Spleen (tissue), 11 donors: Measurements from ENCODE around the gene LANCL3. TPM values are rescaled to one million over a fixed set of nuclear protein-coding genes. Genes with fewer than 3 reads are reported as not detected.

ENCODE experiments used
- DNase-seq: peaks from one replicate; pipeline ENCODE4 v3.0.0-alpha.2; 2020
- H3K27ac ChIP-seq, 8 donors: fragments of 200-600 bp; sonication (generic) in 7 of 8; 1 replicate in 4 of 8; 2 replicates in 4 of 8; pipeline versions ENCODE4 v1.5.0 to v1.8.0; 2016 to 2021; ENCODE audit warnings: inconsistent platforms in 4 of 8, mild to moderate bottlenecking in 4 of 8, moderate library complexity in 1 of 8
- H3K27me3 ChIP-seq, 7 donors: fragments of 200-600 bp; sonication (generic) in 6 of 7; replicated peaks in 1 of 7; 1 replicate in 4 of 7; 2 replicates in 3 of 7; pipeline versions ENCODE4 v1.5.0 to v1.8.0; 2016 to 2021; ENCODE audit warnings: inconsistent platforms in 3 of 7, mild to moderate bottlenecking in 1 of 7
- H3K36me3 ChIP-seq, 6 donors: fragments of 200-600 bp; sonication (generic) in 5 of 6; 1 replicate in 4 of 6; 2 replicates in 2 of 6; pipeline versions ENCODE4 v1.5.0 to v1.8.0; 2016 to 2021; ENCODE audit warnings: inconsistent platforms in 2 of 6
- H3K4me1 ChIP-seq, 6 donors: fragments of 200-600 bp; sonication (generic) in 5 of 6; 1 replicate in 3 of 6; 2 replicates in 3 of 6; pipeline versions ENCODE4 v1.5.0 to v1.8.0; 2016 to 2021; ENCODE audit warnings: inconsistent platforms in 3 of 6
- H3K4me3 ChIP-seq, 8 donors: fragments of 200-600 bp; sonication (generic) in 7 of 8; 1 replicate in 4 of 8; 2 replicates in 4 of 8; pipeline versions ENCODE4 v1.5.0 to v1.8.0; 2016 to 2021; ENCODE audit warnings: inconsistent platforms in 4 of 8, mild to moderate bottlenecking in 4 of 8, moderate library complexity in 2 of 8
- H3K9me3 ChIP-seq, 8 donors: fragments of 200-600 bp; sonication (generic) in 7 of 8; 1 replicate in 4 of 8; 2 replicates in 4 of 8; pipeline versions ENCODE4 v1.5.0 to v1.8.0; 2016 to 2021; ENCODE audit warnings: inconsistent platforms in 4 of 8
- CTCF ChIP-seq, 11 experiments: fragments of 200-600 bp in 7 of 11; fragments of 450-650 bp in 4 of 11; sonication (generic) in 4 of 11; IDR thresholded peaks in 8 of 11; conservative IDR thresholded peaks in 3 of 11; 1 replicate in 7 of 11; 2 replicates in 4 of 11; pipeline versions ENCODE4 v1.4.0 to v1.8.0; 2016 to 2021; ENCODE audit warnings: antibody characterized with exemption in 11 of 11, inconsistent platforms in 4 of 11, mild to moderate bottlenecking in 1 of 11
- POLR2A ChIP-seq, 3 donors: fragments of 450-650 bp; IDR thresholded peaks; one replicate each; pipeline ENCODE4 v1.5.1; 2017; ENCODE audit warnings: antibody characterized with exemption in 3 of 3, mild to moderate bottlenecking in 1 of 3
- POLR2AphosphoS5 ChIP-seq, 3 donors: sonication (generic); formaldehyde crosslinking; IDR thresholded peaks; one replicate each; pipeline ENCODE4 v1.5.1; 2017; ENCODE audit warnings: antibody characterized with exemption in 3 of 3
- WGBS, 5 donors: extraction: QIAGEN DNeasy Blood & Tissue Kit in 3 of 5; methylation state at CpG; one replicate each; pipeline versions ENCODE4 v1.1.5 to v1.1.7; 2013 to 2018; 5-methylcytosine and 5-hydroxymethylcytosine counted together
- intact Hi-C: fragments of 100-400 bp; cut with DNase I; formaldehyde crosslinking; loops from one replicate; pipeline ENCODE4 v1.15.0; 2023; ENCODE audit warnings: low total_unique reads
- polyA plus RNA-seq, 3 donors: library from polyadenylated mRNA; stranded (reverse); fragments of 200-250 nt; gene quantifications; one replicate each; pipeline ENCODE4 v1.2.1, GENCODE V29; 2013
- total RNA-seq, 7 donors: library from RNA; depleted of rRNA in 3 of 7; stranded (reverse); fragments of >200 nt in 3 of 7; fragmentation: NEBNext Ultra II Directional in 4 of 7; extraction: Animal tissue kit (Norgen Biotek cat#: 25700) in 4 of 7; gene quantifications; one replicate each; pipeline versions ENCODE4 v1.1.0 to v1.2.1, GENCODE V29; 2016 to 2021
- donor health status: healthy with polysubstance abuse.
- donor health status: DM: no; HTN: no; CAD: no; lungs with moderate emphysema.
- donor health status: DM: no; HTN: no; CAD: no.
- donor health status: Bipolar disorder and iron deficiency.
- donor health status: healthy.
- donor health status: DM: no; HTN: no; CAD: no.
- donor health status: DM: yes; HTN: yes; CAD: no.

LANCL3 gene
- total and polyA plus RNA-seq, 10 donors = under 0.01 to 0.88 (median 0.52) TPM

- Histone ChIP-seq H3K4me3 (peak overlapping the region in 3 of 8 donors; percentile 45 to 72 (median 51)), H3K4me1 (peaks cover 0 to 11% (median 2%) of the 10 kb centered on the region in 6 donors), H3K27me3 (peaks cover 0 to 16% (median 7%) of the 10 kb centered on the region in 7 donors), H3K9me3 (no peaks in the 10 kb centered on the region), H3K36me3 (no peaks in the 10 kb centered on the region), H3K27ac (no peak overlapping the region)
- TF ChIP-seq POLR2A (IDR thresholded peaks at IDR 0.05) (no peak), CTCF (IDR thresholded peaks at IDR 0.05 in 8 of 11, conservative IDR thresholded peaks at IDR 0.05 in 3 of 11) (no peak), POLR2AphosphoS5 (IDR thresholded peaks at IDR 0.05) (no peak)
- no peak for DNase-seq
- intact Hi-C loops = no loop called here
- WGBS, 5 donors = 68 to 95% (median 79%) methylated on average over 6 to 9 of the region's 9 CpGs
These were observed 115.0 kb downstream of the LANCL3 start for GRCh38 chrX:37686369-37686995.

GRCh38 chrX:37686996-37687395 lies 115.5 kb downstream of the LANCL3 start:
- no peak for DNase-seq
- Histone ChIP-seq H3K27me3 (peaks cover 0 to 16% (median 7%) of the 10 kb centered on the region in 7 donors), H3K9me3 (no peaks in the 10 kb centered on the region), H3K4me1 (peaks cover 0 to 11% (median 2%) of the 10 kb centered on the region in 6 donors), H3K4me3 (no peak overlapping the region), H3K36me3 (no peaks in the 10 kb centered on the region), H3K27ac (no peak overlapping the region)
- intact Hi-C loops = no loop called here
- TF ChIP-seq CTCF (IDR thresholded peaks at IDR 0.05 in 8 of 11, conservative IDR thresholded peaks at IDR 0.05 in 3 of 11) = no peak
- TF ChIP-seq POLR2A (IDR thresholded peaks at IDR 0.05) = no peak
- no peak for TF ChIP-seq POLR2AphosphoS5 (IDR thresholded peaks at IDR 0.05)
- WGBS, 5 donors = 87 to 93% (median 89%) methylated on average over 3 of the region's 3 CpGs

- H3K9me3 ChIP-seq = no peaks in the 10 kb centered on the region
- intact Hi-C loops = no loop called here
- TF ChIP-seq CTCF (IDR thresholded peaks at IDR 0.05 in 8 of 11, conservative IDR thresholded peaks at IDR 0.05 in 3 of 11) (no peak), POLR2AphosphoS5 (IDR thresholded peaks at IDR 0.05) (no peak), POLR2A (IDR thresholded peaks at IDR 0.05) (no peak)
- H3K27me3 ChIP-seq = peaks cover 0 to 15% (median 6%) of the 10 kb centered on the region in 7 donors
- H3K4me1 ChIP-seq = peaks cover 0 to 11% (median 2%) of the 10 kb centered on the region in 6 donors
- no peaks in the 10 kb centered on the region for H3K36me3 ChIP-seq
- no peak overlapping the region for H3K4me3 ChIP-seq
- DNase-seq = no peak
- H3K27ac ChIP-seq = no peak overlapping the region
These were observed 118.7 kb downstream of the LANCL3 start for GRCh38 chrX:37690119-37690518.

GRCh38 chrX:37692918-37693317 lies 121.5 kb downstream of the LANCL3 start:
- Histone ChIP-seq H3K9me3 (no peaks in the 10 kb centered on the region), H3K27me3 (no peaks in the 10 kb centered on the region), H3K4me3 (no peak overlapping the region), H3K36me3 (no peaks in the 10 kb centered on the region), H3K4me1 (no peaks in the 10 kb centered on the region), H3K27ac (no peak overlapping the region)
- TF ChIP-seq POLR2AphosphoS5 (IDR thresholded peaks at IDR 0.05) (no peak), POLR2A (IDR thresholded peaks at IDR 0.05) (no peak), CTCF (IDR thresholded peaks at IDR 0.05 in 8 of 11, conservative IDR thresholded peaks at IDR 0.05 in 3 of 11) (no peak)
- intact Hi-C loops = no loop called here
- DNase-seq = no peak
- 79 to 95% (median 85%) methylated on average over 3 of the region's 3 CpGs for WGBS, 5 donors
